Upper lobe of left lung (tissue), 4 donors: ENCODE measurements around the gene ATG4C.

Experiments
- EP300 ChIP-seq, 4 donors: sonication (generic); formaldehyde crosslinking; IDR thresholded peaks; one replicate each; pipeline ENCODE4 v1.5.1; 2017; ENCODE audit warnings: antibody characterized with exemption in 4 of 4, control low read depth in 2 of 4
- POLR2A ChIP-seq, 4 donors: fragments of 450-650 bp; IDR thresholded peaks; one replicate each; pipeline ENCODE4 v1.5.1; 2016 to 2017; ENCODE audit warnings: antibody characterized with exemption in 4 of 4, mild to moderate bottlenecking in 2 of 4
- POLR2AphosphoS5 ChIP-seq, 2 donors: sonication (generic); formaldehyde crosslinking; IDR thresholded peaks; one replicate each; pipeline ENCODE4 v1.5.1; 2017; ENCODE audit warnings: antibody characterized with exemption in 2 of 2
- TF ChIP-seq, protein P1 (sequence below), 6 experiments: fragments of 450-650 bp in 4 of 6; fragments of 200-600 bp in 2 of 6; sonication (generic) in 2 of 6; IDR thresholded peaks; one replicate each; pipeline ENCODE4 v1.5.1; 2016 to 2019; ENCODE audit warnings: antibody characterized with exemption in 6 of 6

DNA sequence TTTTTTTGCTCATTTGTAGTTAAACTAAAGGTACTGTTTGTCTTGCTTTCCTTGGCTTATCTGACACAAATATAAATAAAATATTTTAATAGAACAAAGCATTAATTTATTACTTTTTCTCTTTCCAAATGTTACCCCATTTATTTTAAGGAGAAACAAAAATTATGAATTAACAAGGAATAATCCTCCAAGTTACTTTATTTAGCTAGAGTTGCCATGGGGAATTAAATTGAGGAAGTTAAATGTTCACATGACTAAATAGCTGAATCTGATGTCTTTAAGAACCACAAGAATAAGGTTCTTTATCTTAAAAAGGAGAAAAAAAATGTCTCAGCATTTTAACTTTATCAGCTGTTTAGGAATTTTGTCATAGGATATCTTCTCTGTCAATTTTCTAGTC is 12.3 kb downstream of the ATG4C start:
- TF ChIP-seq, protein P1, sequence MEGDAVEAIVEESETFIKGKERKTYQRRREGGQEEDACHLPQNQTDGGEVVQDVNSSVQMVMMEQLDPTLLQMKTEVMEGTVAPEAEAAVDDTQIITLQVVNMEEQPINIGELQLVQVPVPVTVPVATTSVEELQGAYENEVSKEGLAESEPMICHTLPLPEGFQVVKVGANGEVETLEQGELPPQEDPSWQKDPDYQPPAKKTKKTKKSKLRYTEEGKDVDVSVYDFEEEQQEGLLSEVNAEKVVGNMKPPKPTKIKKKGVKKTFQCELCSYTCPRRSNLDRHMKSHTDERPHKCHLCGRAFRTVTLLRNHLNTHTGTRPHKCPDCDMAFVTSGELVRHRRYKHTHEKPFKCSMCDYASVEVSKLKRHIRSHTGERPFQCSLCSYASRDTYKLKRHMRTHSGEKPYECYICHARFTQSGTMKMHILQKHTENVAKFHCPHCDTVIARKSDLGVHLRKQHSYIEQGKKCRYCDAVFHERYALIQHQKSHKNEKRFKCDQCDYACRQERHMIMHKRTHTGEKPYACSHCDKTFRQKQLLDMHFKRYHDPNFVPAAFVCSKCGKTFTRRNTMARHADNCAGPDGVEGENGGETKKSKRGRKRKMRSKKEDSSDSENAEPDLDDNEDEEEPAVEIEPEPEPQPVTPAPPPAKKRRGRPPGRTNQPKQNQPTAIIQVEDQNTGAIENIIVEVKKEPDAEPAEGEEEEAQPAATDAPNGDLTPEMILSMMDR (IDR thresholded peaks at IDR 0.05) = no peak
- TF ChIP-seq EP300 (IDR thresholded peaks at IDR 0.05) (no peak), POLR2AphosphoS5 (IDR thresholded peaks at IDR 0.05) (no peak), POLR2A (IDR thresholded peaks at IDR 0.05) (no peak)
